H1 (cell line): Measurements from ENCODE around the gene SLC7A14. TPM values are rescaled to one million over a fixed set of nuclear protein-coding genes. Genes with fewer than 3 reads are reported as not detected.

Source experiments
- CTCF ChIA-PET: fragments of 300-600 bp; sonication (Branson Sonifier 250); formaldehyde crosslinking; loops from one replicate; lab custom pipeline; 2021; ENCODE audit not compliant: partially characterized antibody; lab: Charles Lee
- POLR2A ChIA-PET: fragments of 300-600 bp; sonication (Branson Sonifier 250); formaldehyde crosslinking; loops from one replicate; lab custom pipeline; 2021; ENCODE audit warnings: inconsistent platforms; ENCODE audit not compliant: partially characterized antibody; lab: Charles Lee
- DNase-seq, 2 experiments: peaks; one replicate each; pipeline versions ENCODE4 v3.0.0 to v3.0.0-alpha.2; 2010 to 2022; ENCODE audit warnings: low spot score in 2 of 2, low read depth in 1 of 2, mixed read lengths in 1 of 2
- FAIRE-seq: peaks from 2 replicates; lab custom pipeline; 2011; peaks lifted over from hg19 to GRCh38; lab: Jason Lieb, UNC
- H2AFZ ChIP-seq: 2 replicates; pipeline ENCODE4 v1.8.1; 2012; ENCODE audit warnings: low read length, inconsistent platforms
- H2AK5ac ChIP-seq: 2 replicates; pipeline ENCODE4 v1.6.1; 2013; ENCODE audit warnings: low read depth, low read length
- H2BK120ac ChIP-seq: replicated peaks from 2 replicates; pipeline ENCODE3; 2013; ENCODE audit warnings: low read depth, low read length, inconsistent platforms
- H2BK12ac ChIP-seq: 2 replicates; pipeline ENCODE4 v1.6.1; 2013; ENCODE audit warnings: low read depth, low read length
- H2BK15ac ChIP-seq: 2 replicates; pipeline ENCODE4 v1.6.1; 2013; ENCODE audit warnings: low read length
- H2BK20ac ChIP-seq: 2 replicates; pipeline ENCODE4 v1.6.1; 2013; ENCODE audit warnings: low read length
- H2BK5ac ChIP-seq: 2 replicates; pipeline ENCODE4 v1.6.1; 2013; ENCODE audit warnings: low read depth, low read length
- H3K14ac ChIP-seq: 2 replicates; pipeline ENCODE4 v1.6.1; 2013; ENCODE audit warnings: inconsistent platforms; ENCODE audit not compliant: insufficient read length
- H3K18ac ChIP-seq: 2 replicates; pipeline ENCODE4 v1.6.1; 2013; ENCODE audit warnings: low read length; ENCODE audit errors: extremely low read depth
- H3K23ac ChIP-seq: 2 replicates; pipeline ENCODE4 v1.6.1; 2013; ENCODE audit warnings: inconsistent platforms; ENCODE audit not compliant: insufficient read length
- H3K23me2 ChIP-seq: 2 replicates; pipeline ENCODE4 v1.6.1; 2013; ENCODE audit warnings: low read depth, low read length
- H3K27ac ChIP-seq: 2 replicates; pipeline ENCODE4 v1.6.1; 2011; ENCODE audit warnings: low read depth, low read length, inconsistent platforms
- H3K27me3 ChIP-seq, 4 experiments: replicated peaks in 1 of 4; 1 replicate in 1 of 4; 2 replicates in 3 of 4; pipeline versions ENCODE4 v1.6.1 to v1.8.1; 2011 to 2013; ENCODE audit warnings: low read length in 3 of 4, mild to moderate bottlenecking in 3 of 4, inconsistent platforms in 2 of 4, mixed read lengths in 2 of 4, moderate library complexity in 1 of 4; ENCODE audit not compliant: control insufficient read depth in 3 of 4, insufficient read depth in 3 of 4; ENCODE audit errors: extremely low read depth in 1 of 4
- H3K36me3 ChIP-seq, 4 experiments: 2 replicates each; pipeline versions ENCODE4 v1.6.1 to v1.8.1; 2011 to 2013; ENCODE audit warnings: mild to moderate bottlenecking in 4 of 4, low read length in 3 of 4, moderate library complexity in 2 of 4, control low read depth in 1 of 4, inconsistent platforms in 1 of 4; ENCODE audit not compliant: insufficient read depth in 4 of 4, control insufficient read depth in 2 of 4
- H3K4ac ChIP-seq: replicated peaks from 2 replicates; pipeline ENCODE3; 2013; ENCODE audit warnings: low read length, low read depth, mixed read lengths, inconsistent platforms; ENCODE audit not compliant: insufficient read length
- H3K4me1 ChIP-seq, 4 experiments: replicated peaks in 1 of 4; 1 replicate in 1 of 4; 2 replicates in 3 of 4; pipeline versions ENCODE4 v1.6.1 to v1.8.1; 2011 to 2013; ENCODE audit warnings: low read length in 3 of 4, inconsistent platforms in 2 of 4, mixed read lengths in 1 of 4; ENCODE audit not compliant: insufficient read depth in 4 of 4, control insufficient read depth in 3 of 4
- H3K4me2 ChIP-seq, 2 experiments: 2 replicates each; pipeline versions ENCODE4 v1.6.1 to v1.8.1; 2011 to 2013; ENCODE audit warnings: low read depth in 2 of 2, low read length in 2 of 2, control low read depth in 1 of 2, inconsistent platforms in 1 of 2, mild to moderate bottlenecking in 1 of 2; ENCODE audit not compliant: insufficient read depth in 1 of 2
- H3K4me3 ChIP-seq, 4 experiments: fragments of 200-600, 300-600 bp in 1 of 4; sonication (generic), shearing (Covaris generic), sonication (Bioruptor Twin) in 1 of 4; 2 replicates each; pipeline versions ENCODE4 v1.5.1 to v1.8.1; 2011 to 2016; ENCODE audit warnings: low read length in 4 of 4, low read depth in 3 of 4, control low read depth in 2 of 4, inconsistent platforms in 2 of 4, mild to moderate bottlenecking in 2 of 4, mixed read lengths in 1 of 4, moderate library complexity in 1 of 4; ENCODE audit not compliant: insufficient read depth in 2 of 4; ENCODE audit errors: extremely low read depth in 1 of 4
- H3K56ac ChIP-seq: replicated peaks from 2 replicates; pipeline ENCODE3; 2013; ENCODE audit warnings: low read depth, mild to moderate bottlenecking, mixed read lengths, low read length, inconsistent platforms; ENCODE audit not compliant: insufficient read length
- H3K79me1 ChIP-seq: 2 replicates; pipeline ENCODE4 v1.6.1; 2013; ENCODE audit warnings: low read depth, low read length, control low read depth
- H3K79me2 ChIP-seq, 2 experiments: 2 replicates each; pipeline versions ENCODE4 v1.6.1 to v1.8.1; 2012 to 2013; ENCODE audit warnings: low read length in 2 of 2, mild to moderate bottlenecking in 2 of 2, inconsistent platforms in 1 of 2; ENCODE audit not compliant: insufficient read depth in 2 of 2, control insufficient read depth in 1 of 2
- H3K9ac ChIP-seq, 4 experiments: replicated peaks in 1 of 4; 1 replicate in 1 of 4; 2 replicates in 3 of 4; pipeline versions ENCODE4 v1.6.1 to v1.8.1; 2011 to 2013; ENCODE audit warnings: low read depth in 3 of 4, low read length in 3 of 4, control low read depth in 2 of 4, mild to moderate bottlenecking in 2 of 4, moderate library complexity in 2 of 4, inconsistent platforms in 1 of 4; ENCODE audit errors: extremely low read depth in 1 of 4
- H3K9me3 ChIP-seq, 2 experiments: 2 replicates each; pipeline versions ENCODE4 v1.6.1 to v1.8.1; 2012 to 2013; ENCODE audit warnings: mild to moderate bottlenecking in 2 of 2, moderate library complexity in 2 of 2, control low read depth in 1 of 2, inconsistent platforms in 1 of 2, low read depth in 1 of 2, low read length in 1 of 2, mixed read lengths in 1 of 2; ENCODE audit not compliant: insufficient read depth in 2 of 2
- H4K20me1 ChIP-seq, 2 experiments: replicated peaks in 1 of 2; 2 replicates each; pipeline versions ENCODE3 to v1.8.1; 2011 to 2013; ENCODE audit warnings: inconsistent platforms in 2 of 2, low read length in 2 of 2, mild to moderate bottlenecking in 1 of 2; ENCODE audit not compliant: insufficient read depth in 2 of 2, control insufficient read depth in 1 of 2
- H4K5ac ChIP-seq: 2 replicates; pipeline ENCODE4 v1.6.1; 2013; ENCODE audit warnings: low read length, low read depth, mixed read lengths, inconsistent platforms; ENCODE audit not compliant: insufficient read length
- H4K8ac ChIP-seq: 2 replicates; pipeline ENCODE4 v1.8.0; 2013; ENCODE audit warnings: mild to moderate bottlenecking, moderate library complexity, low read length, inconsistent platforms; ENCODE audit not compliant: insufficient read depth; ENCODE audit errors: extremely low read depth
- H4K91ac ChIP-seq: replicated peaks from 2 replicates; pipeline ENCODE3; 2013; ENCODE audit warnings: low read length, mixed read lengths, inconsistent platforms; ENCODE audit not compliant: insufficient read length
- JUND ChIP-seq: IDR thresholded peaks from 2 replicates; pipeline ENCODE4 v1.6.1; 2011; ENCODE audit warnings: mild to moderate bottlenecking, improper control_type of control experiment, low read length
- WGBS, 2 experiments: shearing (Covaris generic) in 1 of 2; methylation state at CpG; one replicate each; pipeline versions ENCODE4 v1.1.6 to v1.1.7; 2013 to 2015; ENCODE audit warnings: low lambda C conversion rate in 2 of 2, mixed read lengths in 2 of 2, inconsistent platforms in 1 of 2, low coverage in 1 of 2, missing lambda C conversion rate in 1 of 2; ENCODE audit not compliant: insufficient replicate concordance in 2 of 2, insufficient coverage in 1 of 2, insufficient read length in 1 of 2; ENCODE audit errors: extremely low coverage in 1 of 2, missing lambda C conversion rate in 1 of 2; 5-methylcytosine and 5-hydroxymethylcytosine counted together
- polyA plus RNA-seq, 7 experiments: library from polyadenylated mRNA; depleted of rRNA in 3 of 7; stranded (reverse) in 5 of 7; unstranded in 2 of 7; fragments of >200 nt in 5 of 7; fragments of 200-250 nt in 2 of 7; gene quantifications; 1 replicate in 5 of 7; 2 replicates in 1 of 7; 4 replicates in 1 of 7; pipeline versions ENCODE4 v1.2.1 to v1.2.3, GENCODE V29; 2011 to 2013; ENCODE audit warnings: missing spikeins in 2 of 7, mixed read lengths in 2 of 7
- total RNA-seq: library from RNA; stranded (reverse); fragmentation: NEBNext Ultra II Directional; extraction: Animal tissue kit (Norgen Biotek cat#: 25700); gene quantifications from 2 replicates; pipeline ENCODE4 v1.2.1, GENCODE V29; 2021

SLC7A14 gene
- total and polyA plus RNA-seq, 2 of the 8 experiments (the other 6 are each of a cell fraction or from before 2014, with no cell fraction given): 0.21 to 0.95 TPM

DNA sequence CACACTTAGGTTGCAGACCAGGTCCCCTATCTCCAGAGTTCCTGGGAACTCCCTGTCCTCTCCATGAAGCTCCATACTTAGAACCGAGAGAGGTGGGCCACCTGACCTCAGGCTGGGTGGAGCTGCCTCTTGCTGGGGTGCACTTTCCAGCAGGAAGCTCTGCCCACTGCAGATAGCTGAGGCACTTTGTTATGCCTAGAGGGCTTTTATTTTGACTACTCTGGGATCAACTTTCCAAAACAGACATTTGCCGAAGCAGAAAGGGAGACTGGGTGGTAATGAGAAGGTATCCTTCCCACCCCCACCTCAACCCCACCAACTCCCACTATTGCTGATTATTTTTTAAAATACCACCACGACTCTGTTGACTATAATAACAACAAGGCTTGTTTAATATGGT, 112.5 kb downstream of the SLC7A14 start:
- Histone ChIP-seq H3K9me3 (no peaks in the 10 kb centered on the region), H3K27ac (no peak overlapping the region), H3K36me3 (no peaks in the 10 kb centered on the region), H3K4ac (no peak overlapping the region), H3K23ac (no peak overlapping the region), H3K27me3 (no peaks in the 10 kb centered on the region), H2BK15ac (no peak overlapping the region), H3K79me1 (no peaks in the 10 kb centered on the region), H4K20me1 (no peaks in the 10 kb centered on the region), H4K91ac (no peak overlapping the region), H2BK20ac (no peak overlapping the region), H3K23me2 (no peaks in the 10 kb centered on the region), H2BK12ac (no peak overlapping the region), H2BK120ac (no peak overlapping the region), H3K56ac (no peak overlapping the region), H3K9ac (no peak overlapping the region), H3K18ac (no peak overlapping the region), H2AFZ (no peak overlapping the region), H2BK5ac (no peak overlapping the region), H4K5ac (no peak overlapping the region), H3K4me1 (peaks cover 0 to 6% (median 2%) of the 10 kb centered on the region in 4 experiments; a peak in 1 of 7 replicates), H3K4me3 (no peak overlapping the region), H3K14ac (no peak overlapping the region), H2AK5ac (no peak overlapping the region), H4K8ac (no peak overlapping the region), H3K79me2 (no peaks in the 10 kb centered on the region), H3K4me2 (no peak overlapping the region)
- WGBS, 2 experiments: 77% methylated on average over 3 of the region's 3 CpGs; no CpG with 5 or more reads in 1 of the 2 experiments
- POLR2A ChIA-PET: no interaction called here
- CTCF ChIA-PET: interaction anchor here (1.0 to 2.8 kb wide), 5 partner anchors 9 to 150 kb away, joined by 3 to 11 read pairs (median 5); no protein-coding TSS in a partner anchor
- FAIRE-seq: no peak
- peak in 1 of 2 experiments; percentile 19 for DNase-seq
- TF ChIP-seq JUND: no peak
